Osteoblast (primary cell): ENCODE results near the gene FAM117A. TPM values are rescaled to one million over a fixed set of nuclear protein-coding genes. Genes with fewer than 3 reads are reported as not detected.

Source experiments
- DNase-seq: peaks from one replicate; pipeline ENCODE4 v3.0.0; 2011; ENCODE audit warnings: low spot score, mixed read lengths; ENCODE audit not compliant: insufficient read length; ENCODE audit errors: missing footprints
- H2AFZ ChIP-seq: 2 replicates; pipeline ENCODE4 v1.6.0; 2011; ENCODE audit warnings: mild to moderate bottlenecking, low read length
- H3K27ac ChIP-seq: 2 replicates; pipeline ENCODE4 v1.5.1; 2011; ENCODE audit warnings: mild to moderate bottlenecking, low read depth, low read length, moderate library complexity
- H3K27me3 ChIP-seq: 2 replicates; pipeline ENCODE4 v1.6.0; 2012; ENCODE audit warnings: mild to moderate bottlenecking, control low read depth, inconsistent platforms, low read length, moderate library complexity; ENCODE audit not compliant: insufficient read depth
- H3K36me3 ChIP-seq: 2 replicates; pipeline ENCODE4 v1.5.1; 2011; ENCODE audit warnings: mild to moderate bottlenecking, low read length, control low read depth, moderate library complexity; ENCODE audit not compliant: insufficient read depth
- H3K4me1 ChIP-seq: 2 replicates; pipeline ENCODE4 v1.5.1; 2011; ENCODE audit warnings: mild to moderate bottlenecking, low read length, control low read depth, moderate library complexity; ENCODE audit not compliant: insufficient read depth
- H3K4me2 ChIP-seq: 2 replicates; pipeline ENCODE4 v1.6.0; 2011; ENCODE audit warnings: mild to moderate bottlenecking, low read length; ENCODE audit not compliant: insufficient read depth
- H3K4me3 ChIP-seq: fragments of 200-600 bp; sonication (generic); 3 replicates; pipeline ENCODE4 v1.5.1; 2012; ENCODE audit warnings: mild to moderate bottlenecking, low read length, inconsistent platforms; ENCODE audit not compliant: insufficient read depth
- H3K79me2 ChIP-seq: 2 replicates; pipeline ENCODE4 v1.6.0; 2012; ENCODE audit warnings: mild to moderate bottlenecking, low read length, control low read depth, inconsistent platforms; ENCODE audit not compliant: insufficient read depth
- H3K9me3 ChIP-seq: 2 replicates; pipeline ENCODE4 v1.5.1; 2011; ENCODE audit warnings: low read depth, low read length, control low read depth
- H4K20me1 ChIP-seq: 2 replicates; pipeline ENCODE4 v1.6.0; 2012; ENCODE audit warnings: mild to moderate bottlenecking, low read length, control low read depth; ENCODE audit not compliant: insufficient read depth
- total RNA-seq: library from RNA; depleted of rRNA; stranded (reverse); fragments of >200 nt; gene quantifications from 2 replicates; pipeline ENCODE4 v1.2.3, GENCODE V29; 2012
- TF ChIP-seq, protein P1 (sequence below): IDR thresholded peaks from 2 replicates; pipeline ENCODE4 v1.5.1; 2011; ENCODE audit warnings: mild to moderate bottlenecking, low read depth, low read length, moderate library complexity; ENCODE audit errors: extremely low read depth

The FAM117A gene
- total RNA-seq, 1 donor = 8.7 TPM

DNA sequence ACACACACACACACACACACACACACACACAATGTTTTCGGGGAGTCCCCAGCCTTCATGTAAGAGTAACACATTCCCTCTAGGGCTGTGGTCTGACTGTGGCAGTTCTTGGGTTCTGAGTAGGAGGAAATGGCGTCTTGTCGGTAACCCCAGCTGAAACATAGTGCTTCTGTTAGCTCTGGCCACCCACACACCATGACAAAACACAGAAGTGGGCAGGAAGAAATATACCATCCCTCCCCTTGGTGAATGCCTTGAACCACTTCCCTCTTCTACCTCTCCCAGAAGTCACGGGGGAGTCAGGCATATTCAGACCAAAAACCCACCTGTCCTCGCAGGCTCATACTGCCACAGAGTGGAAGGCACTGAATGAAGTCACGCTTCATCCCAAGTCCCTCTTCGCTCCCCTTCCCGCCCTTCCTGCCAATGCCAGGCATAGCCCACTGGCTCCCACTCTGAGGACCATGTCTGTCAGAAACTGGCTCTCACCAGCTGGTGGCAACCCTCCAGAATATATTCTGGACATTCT lies 67.6 kb downstream of the FAM117A start:
- H3K9me3 ChIP-seq = no peaks in the 10 kb centered on the region
- TF ChIP-seq, protein P1, sequence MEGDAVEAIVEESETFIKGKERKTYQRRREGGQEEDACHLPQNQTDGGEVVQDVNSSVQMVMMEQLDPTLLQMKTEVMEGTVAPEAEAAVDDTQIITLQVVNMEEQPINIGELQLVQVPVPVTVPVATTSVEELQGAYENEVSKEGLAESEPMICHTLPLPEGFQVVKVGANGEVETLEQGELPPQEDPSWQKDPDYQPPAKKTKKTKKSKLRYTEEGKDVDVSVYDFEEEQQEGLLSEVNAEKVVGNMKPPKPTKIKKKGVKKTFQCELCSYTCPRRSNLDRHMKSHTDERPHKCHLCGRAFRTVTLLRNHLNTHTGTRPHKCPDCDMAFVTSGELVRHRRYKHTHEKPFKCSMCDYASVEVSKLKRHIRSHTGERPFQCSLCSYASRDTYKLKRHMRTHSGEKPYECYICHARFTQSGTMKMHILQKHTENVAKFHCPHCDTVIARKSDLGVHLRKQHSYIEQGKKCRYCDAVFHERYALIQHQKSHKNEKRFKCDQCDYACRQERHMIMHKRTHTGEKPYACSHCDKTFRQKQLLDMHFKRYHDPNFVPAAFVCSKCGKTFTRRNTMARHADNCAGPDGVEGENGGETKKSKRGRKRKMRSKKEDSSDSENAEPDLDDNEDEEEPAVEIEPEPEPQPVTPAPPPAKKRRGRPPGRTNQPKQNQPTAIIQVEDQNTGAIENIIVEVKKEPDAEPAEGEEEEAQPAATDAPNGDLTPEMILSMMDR = no peak

DNA sequence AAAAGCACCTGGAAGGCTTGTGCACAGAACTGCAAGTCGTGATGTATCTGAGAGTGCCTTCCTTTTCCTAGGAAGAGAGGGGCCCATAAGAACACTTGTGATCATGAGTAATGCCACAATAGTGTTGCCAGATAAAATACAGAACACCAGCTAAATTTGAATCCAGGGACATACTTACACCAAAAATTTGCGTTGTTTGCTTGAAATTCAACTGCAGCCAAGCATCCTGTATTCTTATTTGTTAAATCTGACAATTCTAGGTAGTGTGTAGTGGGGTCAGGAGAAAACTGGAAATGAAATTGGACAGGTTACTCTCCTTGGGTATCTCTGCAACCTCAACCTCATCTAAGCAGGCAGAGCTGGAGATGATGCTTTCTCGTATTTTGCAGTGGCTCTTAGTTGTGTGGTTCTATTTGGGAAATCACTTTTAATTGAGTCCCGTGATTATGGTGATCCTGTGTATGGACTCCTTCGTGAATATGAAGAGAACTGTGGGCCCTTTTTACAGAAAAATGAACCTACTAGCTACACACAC lies 68.2 kb downstream of the FAM117A start:
- H3K4me1 ChIP-seq = peaks cover 31% of the 10 kb centered on the region
- TF ChIP-seq, protein P1 = no peak
- no peak for DNase-seq
- H3K4me3 ChIP-seq = no peak overlapping the region
- H3K4me2 ChIP-seq = peak overlapping the region; percentile 19
- no peak overlapping the region for H3K27ac ChIP-seq
- no peaks in the 10 kb centered on the region for H3K27me3 ChIP-seq
- no peaks in the 10 kb centered on the region for H3K9me3 ChIP-seq
- H3K36me3 ChIP-seq = peaks cover 5% of the 10 kb centered on the region
- peak overlapping the region; percentile 76 for H2AFZ ChIP-seq
- no peaks in the 10 kb centered on the region for H4K20me1 ChIP-seq
- H3K79me2 ChIP-seq = no peaks in the 10 kb centered on the region

More for the DNA sequence above, 67.6 kb downstream of the FAM117A start:
- Histone ChIP-seq H3K4me2 (peak overlapping the region; percentile 19), H3K4me3 (no peak overlapping the region), H4K20me1 (no peaks in the 10 kb centered on the region), H3K36me3 (peaks cover 10% of the 10 kb centered on the region), H2AFZ (peak overlapping the region; percentile 76), H3K27ac (no peak overlapping the region), H3K4me1 (peaks cover 28% of the 10 kb centered on the region), H3K79me2 (no peaks in the 10 kb centered on the region), H3K27me3 (no peaks in the 10 kb centered on the region)
- DNase-seq = no peak

DNA sequence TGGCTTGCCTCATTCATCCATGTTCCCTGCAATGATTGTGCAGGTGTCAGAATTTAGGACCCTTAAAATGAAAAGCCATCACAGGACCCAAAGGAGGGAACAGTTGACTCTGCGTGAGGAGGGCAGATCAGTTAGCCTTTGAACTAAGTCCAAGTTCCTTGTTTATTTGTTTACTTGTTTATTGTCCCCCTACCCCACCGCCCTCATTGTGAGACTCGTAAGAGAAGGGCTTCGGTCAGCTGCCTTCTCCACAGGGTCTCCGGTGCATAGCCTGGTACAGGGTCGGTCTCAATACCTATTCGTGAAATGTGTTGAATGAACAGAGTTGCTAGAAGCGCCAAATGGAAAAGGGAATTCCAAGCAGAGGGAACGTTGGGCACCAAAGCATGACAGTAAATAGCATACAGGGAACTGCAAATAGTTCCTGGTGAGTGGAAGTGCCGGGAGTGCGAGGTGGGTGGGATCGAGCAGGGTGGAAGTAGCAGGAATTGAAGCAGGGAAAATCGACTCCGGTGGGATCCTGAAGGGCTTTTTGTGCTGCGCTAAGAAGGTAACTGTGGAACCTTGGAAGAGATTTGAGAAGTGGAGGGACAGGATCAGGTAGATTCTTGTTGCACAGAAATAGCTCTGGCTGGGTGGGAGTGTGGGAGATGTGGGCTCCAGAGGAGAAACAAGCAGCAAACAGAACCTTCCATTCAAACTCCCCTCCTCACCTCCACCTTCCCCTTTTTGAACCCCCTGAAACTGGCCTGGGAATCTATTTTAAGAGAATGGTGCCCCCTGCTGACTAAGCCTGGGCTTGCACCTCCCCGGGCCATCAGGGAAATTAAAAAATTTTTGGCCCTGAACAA lies 68.9 kb downstream of the FAM117A start:
- peaks cover 37% of the 10 kb centered on the region for H3K4me1 ChIP-seq
- H4K20me1 ChIP-seq = no peaks in the 10 kb centered on the region
- H3K4me3 ChIP-seq = no peak overlapping the region
- H3K4me2 ChIP-seq = peak overlapping the region; percentile 56
- no peak overlapping the region for H3K27ac ChIP-seq
- H2AFZ ChIP-seq = peak overlapping the region; percentile 42
- DNase-seq = peak; percentile 82
- TF ChIP-seq, protein P1 = peak; percentile 98
- no peaks in the 10 kb centered on the region for H3K36me3 ChIP-seq
- no peaks in the 10 kb centered on the region for H3K79me2 ChIP-seq
- H3K27me3 ChIP-seq = no peaks in the 10 kb centered on the region
- no peaks in the 10 kb centered on the region for H3K9me3 ChIP-seq

DNA sequence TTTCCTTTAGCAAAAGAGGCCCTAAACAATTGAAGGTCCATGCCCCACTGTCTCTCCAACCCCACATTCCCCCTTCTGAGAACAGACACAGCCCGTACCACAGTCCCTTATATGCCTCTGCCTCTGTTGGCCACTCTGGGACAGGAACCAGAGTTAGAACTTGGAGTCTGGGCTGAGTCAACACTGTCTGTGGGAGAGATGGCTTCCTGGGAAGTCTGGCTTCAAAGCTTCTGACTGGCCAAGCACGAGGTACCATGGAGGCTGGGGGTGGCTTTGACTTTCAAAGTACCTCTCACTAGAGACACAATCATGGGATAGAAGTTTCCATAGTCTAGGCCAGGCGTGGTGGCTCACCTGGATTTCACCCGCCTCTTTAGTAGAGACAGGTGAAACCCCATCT lies 71.2 kb downstream of the FAM117A start:
- Histone ChIP-seq H3K9me3 (no peaks in the 10 kb centered on the region), H3K4me3 (no peak overlapping the region), H2AFZ (peak overlapping the region; percentile 39), H3K27me3 (no peaks in the 10 kb centered on the region), H3K27ac (peak overlapping the region; percentile 47), H3K4me1 (peaks cover 37% of the 10 kb centered on the region), H3K4me2 (no peak overlapping the region), H3K36me3 (no peaks in the 10 kb centered on the region), H4K20me1 (no peaks in the 10 kb centered on the region), H3K79me2 (no peaks in the 10 kb centered on the region)
- TF ChIP-seq, protein P1 = no peak
- no peak for DNase-seq
